HepG2 (cell line): Measurements from ENCODE around the gene CORO7. TPM values are rescaled to one million over a fixed set of nuclear protein-coding genes. Genes with fewer than 3 reads are reported as not detected.
A peak's percentile ranks its signal among the peaks of the same experiment; 100 is the strongest.

Experiments used
- FLYWCH1 ChIP-seq: sonication (generic); formaldehyde crosslinking; IDR thresholded peaks from 2 replicates; pipeline ENCODE4 v1.8.1; 2023; ENCODE audit warnings: mild to moderate bottlenecking, missing genetic modification reagents
- FOXO4 ChIP-seq: sonication (generic); formaldehyde crosslinking; conservative IDR thresholded peaks from 2 replicates; pipeline ENCODE4 v1.8.1; 2023; ENCODE audit warnings: missing genetic modification reagents
- GTF2F1 ChIP-seq: fragments of 150-350 bp; IDR thresholded peaks from 2 replicates; pipeline ENCODE4 v1.6.1; 2014; ENCODE audit warnings: low read length
- HNF1B ChIP-seq: sonication (generic); formaldehyde crosslinking; IDR thresholded peaks from 2 replicates; pipeline ENCODE4 v1.5.1; 2020; ENCODE audit warnings: mild to moderate bottlenecking, moderate library complexity, missing genetic modification reagents
- NKX3-1 ChIP-seq: sonication (generic); formaldehyde crosslinking; IDR thresholded peaks from 2 replicates; pipeline ENCODE4 v1.5.0; 2020; ENCODE audit warnings: missing genetic modification reagents
- SMAD9 ChIP-seq: sonication (generic); formaldehyde crosslinking; IDR thresholded peaks from 2 replicates; pipeline ENCODE4 v1.5.1; 2020; ENCODE audit warnings: mild to moderate bottlenecking, missing genetic modification reagents
- SMARCE1 ChIP-seq: fragments of 450-650 bp; IDR thresholded peaks from 2 replicates; pipeline ENCODE4 v1.6.1; 2017; ENCODE audit warnings: borderline replicate concordance
- SOX5 ChIP-seq: IDR thresholded peaks from 2 replicates; pipeline ENCODE4 v1.6.1; 2016; ENCODE audit warnings: borderline replicate concordance
- ZNF713 ChIP-seq: sonication (generic); formaldehyde crosslinking; IDR thresholded peaks from 2 replicates; pipeline ENCODE4 v1.4.0; 2020; ENCODE audit warnings: mild to moderate bottlenecking, missing genetic modification reagents
- ZNF891 ChIP-seq: sonication (generic); formaldehyde crosslinking; IDR thresholded peaks from 2 replicates; pipeline ENCODE4 v1.5.0; 2020; ENCODE audit warnings: mild to moderate bottlenecking, missing genetic modification reagents
- polyA plus RNA-seq, 8 experiments: library from polyadenylated mRNA; depleted of rRNA in 3 of 8; stranded (reverse) in 7 of 8; unstranded in 1 of 8; fragments of >200 nt; fragmentation: Illumina TruSeq in 4 of 8; extraction: Trizol in 4 of 8; gene quantifications; 2 replicates each; pipeline versions ENCODE4 v1.2.1 to v1.2.3, GENCODE V29; 2011 to 2016; ENCODE audit warnings: low read depth in 4 of 8, missing spikeins in 1 of 8, mixed read lengths in 1 of 8; ENCODE audit not compliant: insufficient read depth in 1 of 8
- total RNA-seq, 5 experiments: library from RNA; depleted of rRNA; stranded (reverse); fragments of >200 nt; fragmentation: Illumina TruSeq; extraction: Trizol; gene quantifications; 2 replicates each; pipeline ENCODE4 v1.2.3, GENCODE V29; 2016; ENCODE audit warnings: low read depth in 1 of 5
- TF ChIP-seq, protein P1 (sequence below): sonication (generic); formaldehyde crosslinking; IDR thresholded peaks from 2 replicates; pipeline ENCODE4 v1.8.1; 2023; ENCODE audit warnings: mild to moderate bottlenecking, moderate library complexity, missing genetic modification reagents
- TF ChIP-seq, protein P2 (sequence below): sonication (generic); formaldehyde crosslinking; IDR thresholded peaks from 2 replicates; pipeline ENCODE4 v1.9.0; 2022; ENCODE audit warnings: low read depth, missing genetic modification reagents
- TF ChIP-seq, protein P3 (sequence below): sonication (generic); formaldehyde crosslinking; IDR thresholded peaks from 2 replicates; pipeline ENCODE4 v1.4.0; 2020; ENCODE audit warnings: missing genetic modification reagents, borderline replicate concordance
- TF ChIP-seq, protein P4 (sequence below): sonication (generic); formaldehyde crosslinking; IDR thresholded peaks from 2 replicates; pipeline ENCODE4 v1.9.0; 2022; ENCODE audit warnings: missing genetic modification reagents, mild to moderate bottlenecking, borderline replicate concordance

Gene CORO7
- total and polyA plus RNA-seq, 2 of the 13 experiments (the other 11 are each of a cell fraction or from before 2014, with no cell fraction given) = 9.9 to 14.3 TPM

DNA sequence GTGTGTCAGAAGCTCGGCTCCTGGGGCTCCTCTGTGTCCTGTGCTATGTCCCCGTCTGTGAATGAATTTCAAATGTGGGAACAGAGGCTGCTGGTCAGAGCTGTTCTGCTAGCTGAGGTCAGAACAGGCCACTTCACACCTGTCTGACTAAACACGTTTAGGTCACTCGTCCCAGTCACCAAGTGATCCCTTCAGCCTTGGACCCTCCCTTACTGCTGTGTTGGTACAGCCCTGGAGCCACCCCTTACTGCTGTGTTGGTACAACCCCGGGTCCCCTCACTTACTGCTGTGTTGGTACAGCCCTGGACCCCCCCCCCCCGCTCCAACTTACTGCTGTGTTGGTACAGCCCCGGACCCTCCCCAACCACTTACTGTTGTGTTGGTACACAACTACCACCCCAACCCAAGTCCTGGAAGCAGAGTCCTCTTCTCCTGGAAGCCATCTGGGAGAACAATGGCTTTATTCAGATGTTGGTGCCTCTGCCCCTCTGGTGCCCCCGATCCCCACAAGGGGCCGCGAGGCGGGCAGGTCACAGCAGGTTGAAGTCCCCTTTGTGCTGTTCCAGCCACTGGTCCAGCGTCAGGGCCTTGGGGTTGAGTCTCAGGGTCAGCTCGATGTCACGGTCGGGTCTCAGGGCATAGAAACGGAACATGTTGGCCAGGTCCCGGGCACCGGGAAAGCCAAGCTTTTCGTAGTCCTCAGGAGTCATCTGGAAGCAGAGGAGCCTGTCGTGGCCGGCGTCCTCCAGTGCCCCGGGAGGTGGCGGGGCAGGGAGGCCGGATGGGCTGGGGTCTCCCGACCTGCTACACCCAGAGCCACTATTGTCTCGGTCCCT is 45.1 kb upstream of the CORO7 start (continued):
- TF ChIP-seq, protein P1, sequence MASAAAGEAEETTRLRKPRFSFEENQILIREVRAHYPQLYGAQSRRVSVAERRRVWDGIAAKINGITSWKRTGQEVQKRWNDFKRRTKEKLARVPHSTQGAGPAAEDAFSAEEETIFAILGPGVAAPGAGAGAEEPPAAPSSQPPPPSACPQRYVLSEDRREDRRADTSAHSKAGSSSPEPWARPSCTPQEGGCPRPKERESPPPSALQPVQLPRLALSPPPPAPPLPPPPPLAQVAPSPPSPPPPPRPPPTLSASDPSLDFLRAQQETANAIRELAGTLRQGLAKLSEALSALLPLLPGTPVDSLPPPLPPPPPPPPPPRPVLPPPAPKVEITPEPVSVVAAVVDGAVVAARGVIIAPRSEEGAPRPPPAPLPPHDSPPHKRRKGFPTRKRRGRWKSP (CRISPR knock-in tag) = peak; percentile 67
- TF ChIP-seq, protein P2, sequence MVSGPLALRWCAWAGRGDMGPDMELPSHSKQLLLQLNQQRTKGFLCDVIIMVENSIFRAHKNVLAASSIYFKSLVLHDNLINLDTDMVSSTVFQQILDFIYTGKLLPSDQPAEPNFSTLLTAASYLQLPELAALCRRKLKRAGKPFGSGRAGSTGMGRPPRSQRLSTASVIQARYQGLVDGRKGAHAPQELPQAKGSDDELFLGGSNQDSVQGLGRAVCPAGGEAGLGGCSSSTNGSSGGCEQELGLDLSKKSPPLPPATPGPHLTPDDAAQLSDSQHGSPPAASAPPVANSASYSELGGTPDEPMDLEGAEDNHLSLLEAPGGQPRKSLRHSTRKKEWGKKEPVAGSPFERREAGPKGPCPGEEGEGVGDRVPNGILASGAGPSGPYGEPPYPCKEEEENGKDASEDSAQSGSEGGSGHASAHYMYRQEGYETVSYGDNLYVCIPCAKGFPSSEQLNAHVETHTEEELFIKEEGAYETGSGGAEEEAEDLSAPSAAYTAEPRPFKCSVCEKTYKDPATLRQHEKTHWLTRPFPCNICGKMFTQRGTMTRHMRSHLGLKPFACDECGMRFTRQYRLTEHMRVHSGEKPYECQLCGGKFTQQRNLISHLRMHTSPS (CRISPR knock-in tag) = peak; percentile 93
- TF ChIP-seq FOXO4 (CRISPR knock-in tag) (no peak), SMAD9 (no peak), SMARCE1 (no peak), ZNF891 (CRISPR knock-in tag) (0 out of 2 replicates have a peak, but pooled peaks have one; percentile 8), FLYWCH1 (CRISPR knock-in tag) (no peak), GTF2F1 (no peak), ZNF713 (no peak), NKX3-1 (CRISPR knock-in tag) (no peak), HNF1B (CRISPR knock-in tag) (peak; percentile 9), SOX5 (CRISPR knock-in tag) (peak; percentile 95)
- TF ChIP-seq, protein P3, sequence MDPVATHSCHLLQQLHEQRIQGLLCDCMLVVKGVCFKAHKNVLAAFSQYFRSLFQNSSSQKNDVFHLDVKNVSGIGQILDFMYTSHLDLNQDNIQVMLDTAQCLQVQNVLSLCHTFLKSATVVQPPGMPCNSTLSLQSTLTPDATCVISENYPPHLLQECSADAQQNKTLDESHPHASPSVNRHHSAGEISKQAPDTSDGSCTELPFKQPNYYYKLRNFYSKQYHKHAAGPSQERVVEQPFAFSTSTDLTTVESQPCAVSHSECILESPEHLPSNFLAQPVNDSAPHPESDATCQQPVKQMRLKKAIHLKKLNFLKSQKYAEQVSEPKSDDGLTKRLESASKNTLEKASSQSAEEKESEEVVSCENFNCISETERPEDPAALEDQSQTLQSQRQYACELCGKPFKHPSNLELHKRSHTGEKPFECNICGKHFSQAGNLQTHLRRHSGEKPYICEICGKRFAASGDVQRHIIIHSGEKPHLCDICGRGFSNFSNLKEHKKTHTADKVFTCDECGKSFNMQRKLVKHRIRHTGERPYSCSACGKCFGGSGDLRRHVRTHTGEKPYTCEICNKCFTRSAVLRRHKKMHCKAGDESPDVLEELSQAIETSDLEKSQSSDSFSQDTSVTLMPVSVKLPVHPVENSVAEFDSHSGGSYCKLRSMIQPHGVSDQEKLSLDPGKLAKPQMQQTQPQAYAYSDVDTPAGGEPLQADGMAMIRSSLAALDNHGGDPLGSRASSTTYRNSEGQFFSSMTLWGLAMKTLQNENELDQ = no peak
- TF ChIP-seq, protein P4, sequence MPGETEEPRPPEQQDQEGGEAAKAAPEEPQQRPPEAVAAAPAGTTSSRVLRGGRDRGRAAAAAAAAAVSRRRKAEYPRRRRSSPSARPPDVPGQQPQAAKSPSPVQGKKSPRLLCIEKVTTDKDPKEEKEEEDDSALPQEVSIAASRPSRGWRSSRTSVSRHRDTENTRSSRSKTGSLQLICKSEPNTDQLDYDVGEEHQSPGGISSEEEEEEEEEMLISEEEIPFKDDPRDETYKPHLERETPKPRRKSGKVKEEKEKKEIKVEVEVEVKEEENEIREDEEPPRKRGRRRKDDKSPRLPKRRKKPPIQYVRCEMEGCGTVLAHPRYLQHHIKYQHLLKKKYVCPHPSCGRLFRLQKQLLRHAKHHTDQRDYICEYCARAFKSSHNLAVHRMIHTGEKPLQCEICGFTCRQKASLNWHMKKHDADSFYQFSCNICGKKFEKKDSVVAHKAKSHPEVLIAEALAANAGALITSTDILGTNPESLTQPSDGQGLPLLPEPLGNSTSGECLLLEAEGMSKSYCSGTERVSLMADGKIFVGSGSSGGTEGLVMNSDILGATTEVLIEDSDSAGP = peak; percentile 86
